ENCODE data around the gene NUPR1. TPM values are rescaled to one million over a fixed set of nuclear protein-coding genes. Genes with fewer than 3 reads are reported as not detected.
"Not testable (repeated sequence)": the region's sequence is repeated elsewhere in the genome, so short reads cannot be mapped to it uniquely, and the experiment has no call there.

NUPR1 gene
- polyA plus RNA-seq, 3 donors: 6.4 to 10.6 (median 7.8) TPM

DNA sequence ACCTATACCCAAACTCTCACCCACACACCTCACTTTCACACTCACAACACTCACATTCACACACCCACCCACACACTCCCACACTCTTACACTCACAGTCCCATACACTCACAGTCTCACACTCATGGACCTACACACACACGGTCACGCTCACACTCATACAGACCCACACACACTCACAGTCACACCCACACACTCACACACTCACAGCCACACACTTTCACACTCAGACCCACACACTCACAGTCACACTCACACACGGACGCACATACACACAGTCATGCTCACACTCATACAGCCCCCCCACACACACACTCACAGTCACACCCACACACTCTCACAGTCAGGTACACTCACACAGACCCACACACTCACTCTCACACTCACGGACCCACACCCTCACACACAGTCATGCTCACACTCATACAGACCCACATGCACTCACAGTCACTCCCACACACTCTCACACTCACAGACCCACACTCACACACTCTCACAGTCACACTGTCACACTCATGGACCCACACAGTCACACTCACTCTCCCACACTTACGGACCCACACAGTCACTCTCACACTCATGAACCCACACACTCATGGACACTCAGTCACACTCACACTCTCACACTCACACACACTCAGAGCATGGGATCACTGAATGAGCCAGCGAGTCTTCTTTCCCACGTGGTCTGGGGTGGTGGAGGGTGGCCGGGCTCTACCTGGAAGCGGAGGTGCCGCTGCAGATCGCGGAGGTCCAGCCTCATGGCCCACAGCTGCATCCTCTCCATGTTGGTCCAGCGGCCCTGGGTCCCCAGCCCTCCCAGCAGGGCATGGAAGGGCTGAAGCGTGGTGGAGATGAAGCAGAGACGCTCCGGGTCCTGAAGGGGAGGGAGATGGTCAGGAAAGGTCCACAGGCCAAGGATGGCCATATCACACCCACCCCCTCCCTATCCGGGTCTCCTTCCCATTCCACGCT lies 37.2 kb downstream of the NUPR1 start:
- DNase-seq: no peak

- not testable (repeated sequence) for DNase-seq
Measured at GRCh38 chr16:28500476-28501180, 38.1 kb downstream of the NUPR1 start.

- no peak for DNase-seq
Measured at GRCh38 chr16:28499854-28500253, 38.9 kb downstream of the NUPR1 start.

- no peak for DNase-seq
Measured at GRCh38 chr16:28498666-28499381, 40.0 kb downstream of the NUPR1 start.

- DNase-seq: no peak
Measured at GRCh38 chr16:28497861-28498599, 40.7 kb downstream of the NUPR1 start.

GRCh38 chr16:28497386-28497785 lies 41.4 kb downstream of the NUPR1 start:
- DNase-seq: no peak

- DNase-seq: no peak
Measured at GRCh38 chr16:28496844-28497243, 41.9 kb downstream of the NUPR1 start.

DNA sequence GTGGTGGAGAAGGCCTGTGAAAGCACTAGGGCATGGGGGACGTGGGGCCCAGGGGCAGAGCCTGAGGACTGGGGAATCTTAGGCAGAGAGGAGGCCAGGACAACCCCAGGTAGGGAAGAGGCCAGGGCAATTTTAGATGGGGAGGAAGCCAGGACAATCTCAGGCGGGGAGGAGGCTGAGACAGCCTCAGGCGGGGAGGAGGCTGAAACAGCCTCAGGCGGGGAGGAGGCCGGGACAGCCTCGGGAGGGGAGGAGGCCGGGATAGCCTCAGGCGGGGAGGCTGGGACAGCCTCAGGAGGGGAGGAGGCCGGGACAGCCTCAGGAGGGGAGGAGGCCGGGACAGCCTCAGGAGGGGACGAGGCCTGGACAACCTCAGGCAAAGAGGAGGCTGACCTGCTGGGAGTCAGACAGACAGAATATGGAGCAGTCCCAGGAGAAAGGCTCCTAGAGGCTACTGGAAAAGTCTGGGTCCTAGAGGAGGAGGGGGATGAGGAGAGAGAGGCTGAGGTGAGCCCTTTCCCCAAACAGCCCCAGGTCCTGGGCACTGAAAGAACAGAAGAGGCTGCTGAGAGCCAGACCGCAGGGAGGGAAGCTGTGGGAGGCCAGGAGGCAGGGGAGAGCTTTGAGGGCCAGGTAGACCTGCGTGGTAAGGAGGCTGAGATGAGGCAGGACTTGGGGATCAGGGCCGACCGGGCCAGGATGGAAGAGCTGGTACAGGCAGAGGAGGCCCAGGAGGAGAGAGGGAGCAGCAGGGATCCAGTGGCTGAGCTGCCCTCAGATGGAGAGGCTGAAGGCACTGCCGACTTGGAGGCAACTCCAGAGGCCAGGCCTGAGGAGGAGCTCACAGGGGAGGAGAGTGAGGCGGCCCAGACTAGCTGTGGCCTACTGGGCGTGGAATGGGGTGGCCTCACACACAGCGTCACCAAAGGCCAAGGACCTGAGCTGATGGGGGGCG lies 42.7 kb downstream of the NUPR1 start:
- DNase-seq: no peak

- DNase-seq: no peak
Measured at GRCh38 chr16:28495098-28495793, 43.5 kb downstream of the NUPR1 start.

- no peak for DNase-seq
Measured at GRCh38 chr16:28494121-28494851, 44.5 kb downstream of the NUPR1 start, which contains the start of gene APOBR. Gene APOBR, plus strand, starts transcription at chr16:28494643. Its CDS starts 39 bp downstream, at chr16:28494682.

DNA sequence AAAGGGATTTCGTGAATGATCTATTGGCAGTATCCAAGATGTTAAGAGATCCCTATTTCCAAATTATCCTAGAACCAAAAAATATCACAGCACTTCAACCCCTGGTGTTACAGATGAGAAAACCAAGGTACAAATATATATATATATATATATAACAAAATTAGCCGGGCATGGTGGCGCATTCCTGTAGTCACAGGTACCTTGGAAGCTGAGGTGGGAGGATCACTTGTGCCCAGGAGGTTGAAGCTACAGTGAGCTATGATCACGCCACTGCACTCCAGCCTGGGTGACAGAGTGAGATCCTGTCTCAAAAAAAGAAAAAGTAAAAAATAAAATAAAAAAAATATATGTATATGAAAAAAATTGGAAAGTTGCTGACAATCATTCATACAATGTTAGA lies 46.3 kb downstream of the NUPR1 start:
- no peak for DNase-seq

GRCh38 chr16:28491970-28492474 lies 46.8 kb downstream of the NUPR1 start, which contains the start of gene CLN3:
Gene CLN3, minus strand, starts transcription at chr16:28492074. Its CDS starts 315 bp downstream, at chr16:28491759.
- peak; percentile 95 for DNase-seq

- peak; percentile 17 for DNase-seq
Measured at GRCh38 chr16:28491230-28491969, 47.4 kb downstream of the NUPR1 start.

DNA sequence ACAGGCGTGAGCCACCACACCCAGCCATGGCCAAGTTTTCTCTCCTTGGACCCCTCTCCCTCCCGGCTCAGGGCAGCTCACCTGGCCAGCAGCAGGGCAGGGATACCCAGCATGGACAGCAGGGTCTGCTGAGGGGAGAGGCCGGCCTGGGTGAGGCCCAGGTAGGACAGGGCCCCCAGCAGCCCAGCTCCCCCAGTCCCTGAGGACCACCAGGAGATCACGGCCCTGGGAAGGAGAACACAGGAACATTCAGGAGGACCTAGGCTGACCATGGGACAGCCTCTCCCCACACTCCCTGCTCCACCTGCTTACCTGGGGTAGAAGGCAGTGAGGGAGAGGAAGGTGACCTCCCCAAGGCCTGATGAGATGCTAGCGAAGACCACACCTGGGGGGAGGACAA lies 52.5 kb downstream of the NUPR1 start:
- no peak for DNase-seq

DNA sequence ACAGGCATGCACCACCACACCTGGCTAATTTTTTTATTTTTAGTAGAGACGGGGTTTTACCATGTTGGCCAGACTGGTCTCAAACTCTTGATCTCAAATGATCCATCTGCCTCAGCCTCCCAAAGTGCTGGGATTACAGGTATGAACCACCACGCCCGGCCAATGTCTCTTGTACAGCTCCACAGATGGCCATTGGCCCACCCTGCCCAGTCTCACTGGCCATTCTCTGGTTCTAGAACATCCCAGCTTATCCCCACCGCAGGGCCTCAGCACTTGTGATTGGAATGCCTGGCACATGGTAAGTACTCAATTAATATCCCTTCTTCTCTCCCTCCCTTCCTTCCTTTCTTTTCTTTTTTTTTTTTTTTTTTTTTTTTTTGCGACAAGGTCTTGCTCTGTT lies 55.4 kb downstream of the NUPR1 start:
- not testable (repeated sequence) for DNase-seq
